ENCODE data around the gene DDX20.
"Not testable (repeated sequence)": the region's sequence is repeated elsewhere in the genome, so short reads cannot be mapped to it uniquely, and the experiment has no call there.

DDX20 gene

GRCh38 chr1:111733992-111734341 is 21.7 kb upstream of the DDX20 start:
- no peak for DNase-seq (ENCODE audit: low read depth)

GRCh38 chr1:111734426-111734825 is 21.3 kb upstream of the DDX20 start:
- DNase-seq (ENCODE audit: low read depth), result no peak

GRCh38 chr1:111734856-111735255 is 20.8 kb upstream of the DDX20 start:
- DNase-seq (ENCODE audit: low read depth), result no peak

GRCh38 chr1:111735321-111735720 is 20.4 kb upstream of the DDX20 start:
- DNase-seq (ENCODE audit: low read depth), result no peak

- no peak for DNase-seq (ENCODE audit: low read depth)
These were observed 19.7 kb upstream of the DDX20 start for GRCh38 chr1:111735858-111736544.

- no peak for DNase-seq (ENCODE audit: low read depth)
These were observed 19.0 kb upstream of the DDX20 start for GRCh38 chr1:111736548-111737215.

GRCh38 chr1:111737216-111738132 is 18.2 kb upstream of the DDX20 start:
- DNase-seq (ENCODE audit: low read depth), result no peak

GRCh38 chr1:111738133-111738435 is 17.6 kb upstream of the DDX20 start:
- no peak for DNase-seq (ENCODE audit: low read depth)

- no peak for DNase-seq (ENCODE audit: low read depth)
These were observed 17.1 kb upstream of the DDX20 start for GRCh38 chr1:111738436-111739193.

GRCh38 chr1:111739194-111739924 is 16.3 kb upstream of the DDX20 start, which contains the start of gene INKA2:
Gene INKA2 (minus strand): TSS chr1:111739395. CDS start chr1:111739242, 153 bp downstream.
- peak; percentile 36 for DNase-seq (ENCODE audit: low read depth)

GRCh38 chr1:111739925-111740765 is 15.6 kb upstream of the DDX20 start:
- no peak for DNase-seq (ENCODE audit: low read depth)

GRCh38 chr1:111742292-111742691 is 13.4 kb upstream of the DDX20 start:
- not testable (repeated sequence) for DNase-seq (ENCODE audit: low read depth)

- no peak for DNase-seq (ENCODE audit: low read depth)
These were observed 12.7 kb upstream of the DDX20 start for GRCh38 chr1:111742938-111743549.

- DNase-seq (ENCODE audit: low read depth), result no peak
These were observed 12.0 kb upstream of the DDX20 start for GRCh38 chr1:111743679-111744101.

GRCh38 chr1:111745675-111746613 is 9.8 kb upstream of the DDX20 start:
- DNase-seq (ENCODE audit: low read depth), result no peak

- no peak for DNase-seq (ENCODE audit: low read depth)
These were observed 9.1 kb upstream of the DDX20 start for GRCh38 chr1:111746614-111746999.

- peak; percentile 39 for DNase-seq (ENCODE audit: low read depth)
These were observed 8.4 kb upstream of the DDX20 start for GRCh38 chr1:111747282-111747734.

GRCh38 chr1:111747947-111748346 is 7.8 kb upstream of the DDX20 start:
- DNase-seq (ENCODE audit: low read depth), result no peak

GRCh38 chr1:111749628-111750027 is 6.1 kb upstream of the DDX20 start:
- DNase-seq (ENCODE audit: low read depth), result no peak
